ENCODE measurements around the gene CNTNAP2.
"Not testable (repeated sequence)": the region's sequence is repeated elsewhere in the genome, so short reads cannot be mapped to it uniquely, and the experiment has no call there.

Gene CNTNAP2

DNA sequence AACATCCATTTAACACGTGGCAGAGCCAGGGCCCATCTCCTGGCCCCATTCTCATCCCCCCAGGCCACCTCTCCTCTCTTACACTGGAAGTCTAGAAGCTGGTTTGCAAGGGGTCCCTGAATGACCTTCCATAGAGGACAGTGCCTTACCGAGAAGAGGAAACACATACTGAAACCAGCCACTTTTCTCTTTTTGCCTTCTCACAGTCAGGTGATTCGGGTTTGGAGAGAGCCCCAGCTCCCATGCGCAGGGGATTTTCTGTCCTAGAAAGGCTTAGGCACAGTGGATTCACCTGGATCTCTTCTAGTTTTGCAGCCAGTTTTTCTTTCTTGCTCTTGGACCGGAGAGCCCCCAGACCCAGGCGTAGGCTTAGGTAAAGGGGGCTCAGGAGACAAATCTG, 2139.8 kb downstream of the CNTNAP2 start:
- DNase-seq, result no peak

DNA sequence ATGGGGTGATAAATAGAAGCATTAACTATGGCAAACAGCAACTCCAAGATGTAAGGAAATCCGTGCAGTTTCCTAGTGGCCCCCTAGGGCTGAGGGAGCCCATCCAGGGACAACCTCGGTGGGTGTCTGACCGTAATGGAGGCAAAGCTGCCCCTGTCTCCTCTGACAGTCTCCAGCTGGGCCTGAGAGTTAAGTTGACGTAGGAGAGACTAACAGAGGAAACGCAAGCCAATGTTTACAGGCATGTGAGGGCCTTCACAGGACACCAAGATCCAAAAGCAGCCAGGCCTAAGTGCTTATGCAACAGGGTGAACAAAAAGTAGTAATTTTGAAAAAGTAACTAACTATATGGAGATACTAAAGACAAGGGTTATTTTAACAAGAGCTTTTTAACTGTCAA, 2144.0 kb downstream of the CNTNAP2 start:
- no peak for DNase-seq

DNA sequence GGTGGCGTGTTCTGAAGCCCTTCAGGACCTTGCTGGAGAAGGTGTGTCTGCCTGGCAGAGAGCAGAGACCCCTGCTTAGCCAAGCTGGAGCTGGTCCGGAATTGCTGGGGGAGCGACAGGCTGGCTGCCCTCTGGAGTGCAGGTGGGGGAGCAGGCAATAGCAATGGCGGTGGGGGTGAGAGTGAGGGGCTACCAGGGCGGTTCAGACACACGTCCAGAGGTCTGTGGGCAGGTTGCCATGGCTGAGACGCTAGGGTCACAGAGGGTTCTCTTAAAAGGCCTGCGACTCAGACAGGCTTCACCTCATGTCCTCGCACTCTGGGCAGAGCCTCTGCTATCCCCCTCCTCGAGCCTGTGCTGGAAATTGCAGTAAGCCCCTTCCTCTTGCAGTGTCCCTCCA, 2144.9 kb downstream of the CNTNAP2 start:
- no peak for DNase-seq

DNA sequence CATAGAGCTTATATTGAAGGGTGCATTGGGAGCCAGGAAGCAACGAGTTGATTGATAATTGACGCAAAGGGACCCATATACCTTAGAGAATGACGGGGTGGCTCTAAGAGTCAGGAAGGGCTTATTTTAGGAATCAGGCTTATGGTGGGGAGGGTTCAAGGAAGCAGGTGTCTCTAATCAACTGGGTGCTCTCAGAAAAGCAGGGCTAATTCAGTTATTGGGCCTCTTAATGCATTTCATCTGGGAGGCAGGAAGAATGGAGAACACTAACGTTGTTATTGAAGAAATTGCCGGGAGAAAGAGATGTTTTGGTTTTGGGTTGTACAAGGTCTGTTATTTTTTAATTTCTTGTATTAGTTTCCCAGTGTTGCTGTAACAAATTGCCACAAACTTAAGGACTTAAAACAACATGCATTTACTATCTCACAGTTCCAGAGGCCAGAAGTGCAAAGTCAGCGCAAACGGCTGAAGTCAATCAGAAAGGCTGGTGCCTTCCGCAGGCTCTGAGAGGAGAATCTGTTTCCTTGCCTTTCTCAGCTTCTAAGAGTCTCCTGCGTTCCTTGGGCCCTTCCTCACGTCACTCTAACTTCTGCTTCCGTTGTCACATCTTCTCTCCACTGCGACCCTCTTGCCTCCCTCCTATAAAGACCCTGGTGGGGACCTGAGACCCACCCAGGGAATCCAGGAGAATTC, 2145.5 kb downstream of the CNTNAP2 start:
- no peak for DNase-seq

DNA sequence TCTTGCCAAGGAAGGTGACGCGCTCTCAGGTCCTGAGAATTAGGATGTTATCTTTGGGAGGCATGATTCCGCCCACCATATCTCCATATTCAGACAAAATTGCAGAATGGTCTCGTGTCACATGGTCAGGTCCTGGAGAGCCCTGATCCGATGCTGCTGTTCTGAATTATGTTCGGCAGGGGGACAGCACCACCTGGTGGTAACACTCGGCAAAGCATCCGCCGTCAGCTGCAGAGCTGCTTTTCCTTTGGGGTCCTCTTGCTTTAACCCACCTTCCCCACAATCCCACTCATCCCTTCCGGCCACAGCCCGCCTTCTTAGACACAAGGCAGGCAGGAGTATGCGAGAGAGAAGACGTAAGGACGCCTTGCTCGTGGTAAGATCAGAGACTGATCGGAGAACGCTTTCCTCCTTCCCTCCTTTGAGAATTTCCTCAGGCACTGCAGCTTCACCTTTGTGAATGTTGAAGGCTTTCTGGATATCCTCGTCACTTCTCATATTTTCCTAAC, 2146.2 kb downstream of the CNTNAP2 start:
- peak; percentile 59 for DNase-seq

DNA sequence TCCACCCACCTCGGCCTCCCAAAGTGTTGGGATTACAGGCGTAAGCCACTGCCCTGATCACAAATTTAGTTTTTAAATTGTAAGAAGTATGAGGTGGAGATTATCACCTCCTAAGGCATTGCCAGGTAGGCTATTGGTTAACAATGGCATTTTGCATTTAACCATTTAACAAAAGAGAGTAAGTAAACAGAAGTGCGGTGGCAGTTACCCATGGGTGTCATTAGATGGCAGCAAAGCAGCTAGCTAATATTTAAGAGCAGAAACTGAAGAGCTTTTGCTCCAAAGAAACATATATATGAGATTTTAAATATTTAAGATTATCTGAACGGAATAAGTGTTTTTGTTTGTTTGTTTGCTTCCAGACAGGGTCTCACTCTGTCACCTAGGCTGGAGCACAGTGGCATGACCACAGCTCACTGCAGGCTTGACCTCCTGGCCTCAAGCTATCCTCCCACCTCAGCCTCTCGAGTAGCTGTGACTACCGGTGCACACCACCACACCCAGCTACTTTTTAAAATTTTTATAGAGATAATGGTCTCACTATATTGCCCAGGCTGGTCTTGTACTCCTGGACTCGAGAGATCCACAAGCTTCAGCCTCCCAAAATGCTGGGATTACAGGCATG, 2148.4 kb downstream of the CNTNAP2 start:
- no peak for DNase-seq

DNA sequence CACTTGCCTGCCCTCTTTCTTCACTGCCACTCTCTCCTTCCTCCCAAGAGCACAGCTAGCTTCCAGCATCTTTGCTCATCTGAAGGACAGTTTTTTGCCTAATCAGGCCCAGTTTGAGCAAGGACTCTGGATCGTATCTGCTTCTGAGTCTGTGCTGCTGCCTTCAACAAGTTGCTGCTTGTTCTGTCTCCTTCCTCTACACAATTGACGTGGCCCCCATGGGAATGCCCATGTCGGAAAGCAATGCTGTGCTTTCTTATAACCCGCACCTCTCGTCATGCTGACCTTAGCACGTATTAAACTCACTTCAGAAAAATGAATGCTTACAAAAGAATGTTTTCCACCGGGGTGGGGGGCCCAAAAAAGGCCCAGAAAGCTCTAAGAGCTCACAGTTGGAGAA, 2149.3 kb downstream of the CNTNAP2 start:
- DNase-seq, result no peak

DNA sequence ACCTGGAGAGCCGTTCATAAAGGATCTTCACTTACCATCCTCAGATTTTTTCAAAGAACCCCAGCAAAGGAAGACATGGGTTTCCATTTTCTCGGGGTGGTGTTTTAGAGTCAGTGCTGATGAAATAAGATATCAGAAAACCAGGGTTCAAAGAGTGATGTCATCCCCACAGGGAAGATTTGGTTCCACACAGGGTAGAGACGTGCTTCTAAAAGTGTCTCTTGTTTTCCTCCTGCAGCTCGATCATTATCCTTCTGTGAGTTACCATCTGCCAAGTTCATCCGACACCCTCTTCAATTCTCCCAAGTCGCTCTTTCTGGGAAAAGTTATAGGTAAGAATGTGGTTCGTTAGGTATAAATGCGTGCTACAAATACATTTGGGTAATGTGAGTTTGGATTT, 2150.2 kb downstream of the CNTNAP2 start:
- no peak for DNase-seq

DNA sequence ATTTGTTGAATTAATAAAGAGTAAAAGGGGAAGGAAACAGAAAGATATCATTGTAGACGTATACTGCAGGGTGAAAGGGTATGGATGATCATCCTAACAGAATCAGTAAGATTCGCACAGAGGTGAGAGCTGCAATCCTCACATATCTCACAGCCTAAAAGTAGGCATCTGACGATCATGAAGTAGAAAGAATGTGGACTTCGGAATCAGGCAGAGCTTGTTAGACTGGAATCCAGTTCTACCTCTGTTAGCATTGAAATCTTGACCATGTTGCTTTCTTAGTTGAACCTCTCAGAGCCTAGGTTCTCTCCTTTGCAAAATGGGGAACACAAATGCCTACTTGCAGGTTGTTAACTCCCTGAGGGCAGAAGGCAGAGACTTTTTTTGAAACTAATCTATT, 2154.0 kb downstream of the CNTNAP2 start:
- DNase-seq, result no peak

DNA sequence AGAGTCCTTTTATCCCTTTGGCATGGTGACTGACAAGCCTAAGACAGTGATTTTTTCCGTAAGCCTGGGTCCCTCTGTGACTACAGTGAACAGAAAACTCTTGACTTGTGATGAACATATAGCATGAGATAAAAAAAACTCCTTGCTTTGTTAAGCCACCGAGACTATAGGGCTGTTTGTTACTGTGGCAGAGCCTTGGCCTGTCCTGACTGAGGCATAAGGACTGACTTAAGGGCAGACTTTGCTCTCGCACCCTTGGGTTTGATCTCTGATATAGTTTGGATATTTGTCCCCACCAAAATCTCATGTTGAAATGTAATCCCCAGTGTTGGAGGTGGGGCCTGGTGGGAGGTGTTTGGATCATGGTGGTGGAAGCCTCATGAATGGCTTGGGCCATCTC, 2157.5 kb downstream of the CNTNAP2 start:
- no peak for DNase-seq

DNA sequence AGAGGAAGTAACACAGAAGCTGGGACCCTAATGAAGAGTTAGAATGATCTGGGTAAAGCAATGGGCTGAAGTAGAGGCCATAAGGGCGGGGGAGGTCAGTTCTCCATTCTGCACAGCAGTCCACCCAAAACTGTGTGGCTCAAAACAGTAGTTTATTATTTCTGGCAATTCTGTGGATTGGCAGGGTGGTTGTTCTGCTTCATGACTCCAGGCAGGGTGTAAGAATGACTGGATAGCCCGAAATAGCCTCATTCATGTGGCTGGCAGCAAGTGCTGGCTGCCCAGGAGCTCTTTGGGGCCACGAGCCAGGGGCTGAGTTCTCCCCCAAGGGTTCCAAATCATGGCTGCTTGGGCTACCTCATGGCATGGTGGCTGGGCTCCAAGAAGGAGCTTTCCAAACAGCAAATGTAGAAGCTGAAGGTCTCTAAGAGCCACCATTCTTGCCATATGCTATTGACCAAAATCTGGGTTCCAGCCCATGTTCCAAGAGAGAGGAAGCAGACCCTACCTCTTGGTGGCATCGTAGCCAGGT, 2158.8 kb downstream of the CNTNAP2 start:
- no peak for DNase-seq

DNA sequence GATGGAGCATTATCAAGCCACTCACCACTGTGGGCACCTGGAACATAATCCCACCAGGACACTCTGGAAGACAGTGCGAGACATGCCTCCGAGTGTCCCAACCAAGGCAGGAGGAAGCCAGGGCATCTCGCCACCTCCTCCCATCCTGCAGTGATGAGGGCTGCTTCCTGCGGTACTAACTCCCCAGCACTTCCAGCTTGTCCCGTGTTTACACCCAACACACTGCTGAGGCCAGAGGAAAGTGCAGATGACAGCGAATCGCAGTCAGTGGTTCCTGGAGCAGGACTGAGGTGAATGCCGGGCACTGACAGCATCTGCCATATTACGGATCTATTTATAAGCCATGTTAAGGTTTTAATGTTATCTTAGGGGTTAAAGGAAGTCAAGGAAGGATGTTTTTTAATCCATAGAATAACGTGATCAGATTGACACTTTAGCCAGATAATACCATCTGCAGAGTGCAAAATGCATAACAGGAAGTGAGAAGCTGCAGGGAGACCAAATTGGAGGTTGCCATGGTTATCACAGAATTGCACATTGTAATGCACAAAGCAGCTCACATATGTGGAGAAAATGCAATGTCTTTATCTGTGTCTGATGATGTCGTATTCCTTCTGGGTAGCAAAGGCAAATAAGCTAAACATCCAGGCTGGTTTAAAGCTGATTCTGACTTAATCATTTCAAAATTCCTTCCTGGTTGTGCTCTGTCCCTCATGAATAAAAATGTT, 2159.9 kb downstream of the CNTNAP2 start:
- DNase-seq, result no peak

DNA sequence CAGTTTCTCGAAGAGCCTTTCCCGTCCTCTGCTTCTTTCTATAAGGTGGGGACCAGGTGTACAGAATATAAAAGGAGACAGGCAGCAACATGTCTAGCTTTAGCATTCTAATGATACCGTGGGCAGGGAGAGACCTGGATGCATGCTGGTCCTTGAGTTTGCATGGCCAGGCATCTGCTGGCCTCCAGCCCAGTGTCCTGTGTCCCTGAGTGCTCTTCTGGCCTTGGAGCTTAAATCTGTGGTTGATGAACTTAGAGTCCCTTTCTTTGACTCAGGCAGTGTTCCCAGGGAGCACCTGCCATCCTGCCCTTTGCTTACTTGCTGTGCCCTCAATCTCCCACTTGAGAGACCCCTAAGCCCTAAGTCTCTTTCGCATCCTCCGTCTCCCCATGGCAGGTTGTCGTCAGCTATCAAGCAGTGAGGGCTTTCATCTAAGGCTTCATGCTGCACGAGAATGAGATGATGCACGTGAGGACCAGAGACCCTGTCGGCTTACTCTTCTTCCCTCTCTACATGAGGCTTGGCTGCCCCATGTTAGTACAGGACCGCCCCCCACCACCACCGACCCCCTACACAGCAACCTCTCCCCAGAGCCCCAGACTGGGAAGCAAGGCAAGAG, 2160.6 kb downstream of the CNTNAP2 start:
- DNase-seq, result no peak

DNA sequence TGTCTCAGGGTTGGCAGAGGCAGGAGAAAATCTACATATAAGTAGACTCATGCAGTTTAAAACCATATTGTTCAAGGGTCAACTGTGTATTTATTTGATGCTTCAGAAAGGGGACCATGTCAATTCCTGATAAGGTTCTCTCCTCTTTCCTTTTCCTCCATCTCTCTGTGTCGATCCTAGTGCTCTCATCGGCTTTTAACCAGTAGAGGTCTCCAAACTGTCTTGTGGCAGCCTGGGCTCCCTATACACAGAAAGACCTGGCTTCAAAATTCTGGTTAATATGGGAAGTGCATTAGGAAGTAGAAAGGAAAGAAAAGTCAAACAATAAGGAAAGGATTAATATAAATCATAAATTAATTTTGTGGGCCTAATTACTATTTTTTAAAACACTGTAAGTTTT, 2169.5 kb downstream of the CNTNAP2 start:
- DNase-seq, result no peak

DNA sequence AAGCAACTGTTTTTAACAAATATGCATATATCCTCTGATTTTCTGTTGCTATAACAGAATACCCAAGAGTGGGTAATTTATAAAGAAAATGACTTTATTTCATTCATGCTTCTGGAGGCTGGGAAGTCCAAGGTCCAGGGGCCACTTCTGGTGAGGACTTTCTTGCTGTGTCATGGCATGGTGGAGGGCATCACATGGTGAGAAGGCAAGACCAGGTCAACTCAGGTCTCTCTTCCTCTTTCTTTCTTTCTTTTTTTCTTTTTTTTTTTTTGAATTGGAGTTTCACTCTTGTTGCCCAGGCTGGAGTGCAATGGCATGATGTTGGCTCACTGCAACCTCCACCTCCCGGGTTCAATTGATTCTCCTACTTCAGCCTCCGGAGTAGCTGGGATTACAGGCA, 2170.9 kb downstream of the CNTNAP2 start:
- no peak for DNase-seq

DNA sequence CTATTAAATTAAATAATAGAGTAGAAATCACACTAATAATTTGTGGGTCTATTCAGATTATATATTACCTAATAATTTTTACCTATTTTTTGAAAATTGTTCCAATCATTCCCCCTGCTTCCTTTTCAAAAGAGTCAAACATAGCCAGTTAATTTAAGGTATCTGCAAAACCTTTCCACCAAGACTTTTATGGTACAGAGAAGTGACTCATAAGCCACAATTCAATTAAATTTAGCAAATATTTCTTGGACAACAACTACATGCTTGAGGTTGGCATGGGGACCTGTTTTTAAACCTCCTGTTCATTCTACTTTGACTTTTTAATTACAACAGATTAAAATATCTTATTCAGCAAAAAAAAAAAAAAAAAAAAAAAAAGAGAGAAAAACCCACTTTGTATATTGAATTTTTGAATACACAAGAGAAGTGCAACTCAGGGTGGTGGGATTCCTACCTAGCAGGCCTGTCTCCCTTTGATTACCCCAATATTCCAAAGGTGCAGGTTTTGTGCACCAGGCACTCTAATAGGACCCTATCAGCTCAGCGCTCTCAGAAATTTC, 2172.1 kb downstream of the CNTNAP2 start:
- no peak for DNase-seq

DNA sequence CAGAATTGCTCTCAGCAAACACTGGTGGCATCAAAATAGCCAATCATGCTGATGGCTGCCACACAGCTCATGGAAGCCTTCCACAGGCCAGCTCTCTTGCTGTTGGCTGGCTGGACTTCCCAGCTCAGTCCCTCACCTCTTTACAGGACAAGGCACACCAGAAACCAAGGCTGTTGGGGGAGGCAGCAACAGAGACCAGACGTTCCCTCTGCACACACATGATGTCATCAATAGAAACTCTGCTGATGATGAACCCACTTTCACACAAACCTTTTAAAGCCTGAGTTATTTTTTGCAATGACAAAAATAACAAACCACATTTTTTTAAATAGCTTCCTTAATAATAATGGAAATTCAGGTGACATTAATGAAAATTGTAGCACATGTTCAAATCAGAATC, 2173.0 kb downstream of the CNTNAP2 start:
- DNase-seq, result no peak

DNA sequence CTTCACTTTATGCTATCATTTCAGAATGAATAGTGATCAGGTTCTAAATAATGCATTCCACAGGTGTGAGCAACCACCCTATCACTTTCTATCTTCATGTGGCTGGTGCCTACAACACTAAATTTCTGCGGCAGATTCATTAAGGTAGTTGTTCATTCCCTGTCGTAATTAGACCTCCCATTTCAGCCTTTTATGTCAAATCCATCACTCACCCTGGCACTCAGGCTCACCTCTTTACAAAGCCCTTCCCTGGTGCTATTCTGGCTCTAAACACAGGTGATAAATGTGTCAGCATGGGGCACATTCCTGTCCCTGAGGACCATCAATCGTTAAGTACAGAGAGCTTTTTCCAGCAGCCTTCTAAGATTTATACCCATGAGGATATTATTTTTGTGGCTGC, 2173.9 kb downstream of the CNTNAP2 start:
- DNase-seq, result no peak

DNA sequence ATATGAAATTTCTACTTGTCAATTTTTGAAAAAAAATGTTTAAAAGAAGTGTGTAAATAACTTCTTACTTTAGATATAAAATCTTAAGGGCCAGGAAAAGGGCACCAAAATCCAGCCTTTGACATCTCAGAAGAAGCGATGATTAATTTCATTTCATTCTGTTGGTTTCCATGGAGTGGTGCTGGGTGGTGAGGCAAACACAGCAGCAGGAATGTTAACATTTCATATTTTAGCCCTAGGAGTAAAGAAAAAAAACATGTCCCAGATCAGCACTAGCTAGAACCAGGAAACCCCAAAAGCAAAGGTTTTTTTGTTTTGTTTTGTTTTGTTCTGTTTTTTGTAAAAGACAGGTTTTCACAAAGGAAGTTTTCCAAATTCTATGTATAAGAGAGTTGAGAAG, 2175.2 kb downstream of the CNTNAP2 start:
- no peak for DNase-seq

DNA sequence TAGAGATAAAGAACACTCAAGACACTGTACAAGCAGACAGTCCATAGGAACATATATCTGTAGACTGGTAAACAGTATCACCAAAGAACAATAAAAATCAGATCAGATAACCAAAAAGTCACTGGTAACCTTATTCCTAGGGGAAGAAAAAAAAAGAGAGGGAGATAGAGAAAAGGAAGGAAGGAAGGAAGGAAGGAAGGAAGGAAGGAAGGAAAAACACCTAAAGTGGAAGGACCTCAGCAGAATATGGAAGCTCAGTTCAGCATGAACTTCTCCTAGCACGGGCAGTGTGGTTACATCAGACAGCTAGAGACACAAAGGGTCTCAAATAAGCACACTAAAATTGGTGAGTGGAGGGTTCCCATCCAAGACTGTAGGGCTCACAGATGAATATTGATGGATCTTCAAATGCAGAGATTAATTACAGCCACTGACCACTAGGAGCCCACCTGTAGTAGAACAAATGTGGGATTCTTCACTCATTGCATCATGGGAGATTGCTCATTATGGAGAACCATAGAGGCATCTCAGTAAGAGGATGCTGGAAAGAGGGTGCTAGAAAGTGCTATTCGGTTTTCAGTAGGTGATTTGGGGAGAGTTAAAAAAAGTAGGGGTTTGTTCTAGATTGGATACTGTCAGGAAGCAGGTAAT, 2180.5 kb downstream of the CNTNAP2 start:
- DNase-seq, result no peak

DNA sequence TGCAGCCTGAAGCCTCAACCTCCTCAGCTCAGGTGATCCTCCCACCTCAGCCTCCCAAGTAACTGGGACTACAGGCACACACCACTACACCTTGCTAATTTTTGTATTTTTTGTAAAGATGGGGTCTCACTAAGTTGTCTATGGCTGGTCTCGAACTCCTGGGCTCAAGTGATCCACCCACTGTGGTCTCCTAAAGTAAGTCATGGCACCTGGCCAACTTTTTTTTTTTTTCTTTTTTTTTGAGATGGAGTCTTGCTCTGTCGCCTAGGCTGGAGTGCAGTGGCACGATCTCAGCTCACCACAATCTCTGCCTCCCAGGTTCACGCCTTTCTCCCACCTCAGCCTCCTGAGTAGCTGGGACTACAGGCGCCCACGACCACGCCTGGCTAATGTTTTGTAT, 2182.2 kb downstream of the CNTNAP2 start:
- DNase-seq, result not testable (repeated sequence)
